NB4 (cell line): Measurements from ENCODE around the gene MARCO.

Experiments
- DNase-seq: peaks from one replicate; pipeline ENCODE4 v3.0.0; 2010; ENCODE audit warnings: low read depth
- H3K4me3 ChIP-seq: one replicate; pipeline ENCODE4 v1.5.1; 2011; ENCODE audit warnings: mild to moderate bottlenecking, low read depth, low read length, moderate library complexity
- CTCF ChIP-seq: IDR thresholded peaks from one replicate; pipeline ENCODE4 v1.5.1; 2012; ENCODE audit warnings: low read depth, low read length
- MYC ChIP-seq: IDR thresholded peaks from 2 replicates; pipeline ENCODE4 v1.6.1; 2011; ENCODE audit warnings: low read depth, low read length
- POLR2A ChIP-seq: IDR thresholded peaks from 2 replicates; pipeline ENCODE4 v1.6.1; 2011; ENCODE audit warnings: mild to moderate bottlenecking; ENCODE audit not compliant: insufficient read length; ENCODE audit errors: extremely low read depth
- TF ChIP-seq, protein P1 (sequence below): IDR thresholded peaks from 2 replicates; pipeline ENCODE4 v1.6.1; 2011; ENCODE audit warnings: low read depth, low read length

MARCO gene

DNA sequence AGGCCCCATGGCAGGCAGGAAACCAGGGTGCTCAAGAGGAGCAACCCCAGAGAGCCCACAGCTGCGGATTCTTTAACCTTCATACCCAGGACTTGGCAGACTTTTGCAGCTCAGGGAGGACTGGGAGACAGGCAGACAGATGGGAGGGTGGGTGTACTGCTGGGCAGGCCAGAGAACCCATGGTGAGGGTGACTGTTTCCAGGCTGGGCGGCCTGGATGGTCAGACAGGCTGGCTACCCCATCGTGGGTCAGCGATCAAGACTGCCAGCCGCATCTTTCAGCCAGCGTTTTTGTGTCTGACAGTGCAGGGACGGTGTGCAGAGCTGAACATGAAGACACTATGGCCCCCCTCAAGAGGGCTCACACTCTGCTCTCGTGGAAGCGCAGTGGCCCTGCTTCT is 82.2 kb downstream of the MARCO start:
- H3K4me3 ChIP-seq, result no peak overlapping the region
- no peak for DNase-seq
- TF ChIP-seq MYC, result no peak
- TF ChIP-seq, protein P1, sequence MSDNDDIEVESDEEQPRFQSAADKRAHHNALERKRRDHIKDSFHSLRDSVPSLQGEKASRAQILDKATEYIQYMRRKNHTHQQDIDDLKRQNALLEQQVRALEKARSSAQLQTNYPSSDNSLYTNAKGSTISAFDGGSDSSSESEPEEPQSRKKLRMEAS, result no peak
- no peak for TF ChIP-seq CTCF
- TF ChIP-seq POLR2A, result no peak

DNA sequence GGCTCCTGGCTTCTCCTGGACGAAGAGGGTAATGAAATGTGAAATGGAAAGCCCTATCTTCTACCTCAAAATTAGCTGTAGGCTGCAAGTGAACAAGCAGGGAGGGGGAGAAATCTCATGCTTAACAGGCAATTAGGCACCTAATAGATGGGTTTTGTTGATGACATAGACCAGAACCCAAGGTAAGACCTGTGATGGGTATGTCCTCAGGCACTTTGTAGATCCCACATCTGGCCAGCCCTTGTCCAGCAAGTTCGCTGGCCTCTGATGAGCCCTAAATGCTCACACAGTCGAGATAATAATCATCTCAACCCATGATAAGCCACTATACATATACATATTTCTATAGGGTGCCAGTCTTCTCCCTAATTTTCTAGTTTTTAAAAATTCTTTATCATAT is 82.6 kb downstream of the MARCO start:
- no peak overlapping the region for H3K4me3 ChIP-seq
- no peak for DNase-seq
- TF ChIP-seq MYC (no peak), POLR2A (no peak), CTCF (no peak)
- TF ChIP-seq, protein P1, result no peak

GRCh38 chr2:119025013-119025412 is 83.0 kb downstream of the MARCO start:
- TF ChIP-seq, protein P1, result no peak
- TF ChIP-seq CTCF, result no peak
- no peak for TF ChIP-seq MYC
- no peak for TF ChIP-seq POLR2A
- DNase-seq, result no peak

GRCh38 chr2:119025762-119026351 is 83.9 kb downstream of the MARCO start:
- H3K4me3 ChIP-seq, result no peak overlapping the region
- TF ChIP-seq MYC, result no peak
- TF ChIP-seq, protein P1, result no peak
- no peak for TF ChIP-seq CTCF
- no peak for TF ChIP-seq POLR2A
- DNase-seq, result no peak

More at GRCh38 chr2:119025013-119025412, 83.0 kb downstream of the MARCO start:
- H3K4me3 ChIP-seq, result no peak overlapping the region

GRCh38 chr2:119026890-119027289 is 84.9 kb downstream of the MARCO start:
- no peak overlapping the region for H3K4me3 ChIP-seq
- TF ChIP-seq POLR2A, result no peak
- no peak for TF ChIP-seq MYC
- TF ChIP-seq CTCF, result no peak
- TF ChIP-seq, protein P1, result no peak
- DNase-seq, result no peak
